Stromal cell of bone marrow (primary cell): ENCODE results near the gene ETV3.

ENCODE experiments used
- DNase-seq: peaks from one replicate; pipeline ENCODE4 v3.0.0-alpha.2; 2012; ENCODE audit warnings: low read depth

ETV3 gene

DNA sequence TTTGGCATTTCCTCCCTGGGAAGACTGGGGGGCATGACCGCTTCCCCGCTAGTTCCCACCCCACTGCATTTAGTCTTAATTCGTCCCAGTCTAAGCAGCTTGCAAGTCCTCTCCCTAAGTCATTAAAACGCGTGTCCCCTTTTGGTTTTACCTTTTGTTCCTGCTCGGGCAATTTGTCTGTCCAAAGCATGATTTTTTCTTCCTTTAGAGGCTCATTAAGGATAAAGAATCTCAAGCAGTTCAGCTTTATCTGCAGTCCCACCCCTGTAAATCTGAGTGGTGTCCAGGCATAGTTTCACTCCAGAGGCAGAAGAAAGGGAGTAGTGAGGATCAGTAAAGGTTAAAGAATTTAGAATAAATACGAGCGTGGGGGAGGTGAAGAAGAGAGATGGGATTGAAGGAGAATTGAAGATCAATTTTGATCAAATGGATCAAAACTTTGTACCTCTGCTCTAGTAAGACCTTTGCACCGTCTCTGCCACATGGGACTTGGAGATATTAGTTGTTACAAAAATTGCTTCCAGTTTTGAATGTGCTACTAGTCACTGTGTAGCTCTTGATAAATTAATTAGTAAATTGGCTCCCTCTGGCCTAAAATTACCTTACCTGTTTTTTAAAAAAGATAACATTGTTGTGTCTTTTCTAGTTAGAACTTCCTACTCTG is 989 bp upstream of the ETV3 start:
- DNase-seq = no peak

DNA sequence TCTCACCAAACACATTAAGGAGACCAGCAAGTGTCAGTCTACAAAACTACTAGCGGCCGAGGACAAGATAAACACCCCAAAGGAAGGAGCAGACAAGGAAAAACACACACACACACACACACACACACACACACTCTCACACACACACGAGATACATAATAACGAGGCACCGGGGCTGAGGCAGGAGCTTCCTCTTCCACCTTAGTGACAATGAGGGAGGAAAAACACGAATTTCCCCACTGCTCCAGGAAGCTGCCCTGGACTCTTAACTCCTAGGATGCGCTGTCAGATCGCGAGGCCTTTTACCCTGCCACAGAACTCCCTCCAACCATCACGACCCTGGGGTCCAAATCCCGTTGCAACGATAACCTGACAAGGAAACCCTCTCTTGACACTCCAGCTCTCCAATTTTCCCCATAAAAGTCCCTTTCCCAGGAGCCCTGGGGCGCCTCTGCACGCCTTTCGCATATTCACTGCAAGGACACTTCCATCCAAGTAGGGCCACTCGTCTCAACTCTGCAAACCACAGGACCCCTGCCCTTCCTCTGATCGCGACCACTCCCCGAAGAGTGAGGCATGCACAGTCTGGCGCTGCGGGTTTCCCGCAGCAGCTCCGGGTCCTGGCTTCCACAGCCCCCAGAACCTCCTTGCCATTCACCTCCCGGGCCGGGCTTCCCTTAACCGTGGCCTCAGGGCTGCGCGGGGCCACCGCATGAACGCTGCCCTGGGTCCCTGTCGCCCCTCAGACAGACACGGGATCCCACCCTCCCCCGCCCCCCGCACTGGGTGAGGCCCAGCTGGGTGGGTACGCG is 581 bp downstream of the ETV3 start:
- no peak for DNase-seq

GRCh38 chr1:157137046-157137407 is 1.2 kb downstream of the ETV3 start:
- DNase-seq = no peak

DNA sequence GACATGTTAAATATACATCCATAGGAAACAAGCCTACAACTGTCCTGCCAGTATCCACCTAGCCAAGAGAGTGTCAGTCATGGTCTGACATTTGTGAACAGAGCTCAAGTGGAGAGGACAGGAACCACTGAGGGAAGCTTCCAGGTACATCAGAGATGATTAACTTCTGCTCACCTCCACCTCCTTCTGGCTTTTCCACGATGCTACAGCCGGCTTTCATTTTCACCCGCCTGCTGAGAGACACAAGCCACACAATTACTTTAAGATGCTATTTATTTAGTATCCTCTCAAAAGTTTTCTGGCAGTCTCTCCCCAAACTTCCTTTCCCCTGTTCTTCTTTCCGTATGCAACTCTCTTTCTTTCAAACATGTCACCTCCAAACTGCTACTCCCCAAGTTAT is 2.1 kb downstream of the ETV3 start:
- no peak for DNase-seq

GRCh38 chr1:157135646-157136045 is 2.5 kb downstream of the ETV3 start:
- DNase-seq = no peak

- DNase-seq = no peak
These were observed 3.1 kb downstream of the ETV3 start for GRCh38 chr1:157135070-157135469.

- no peak for DNase-seq
These were observed 3.8 kb downstream of the ETV3 start for GRCh38 chr1:157134442-157134841.

- no peak for DNase-seq
These were observed 4.8 kb downstream of the ETV3 start for GRCh38 chr1:157133426-157133825.

DNA sequence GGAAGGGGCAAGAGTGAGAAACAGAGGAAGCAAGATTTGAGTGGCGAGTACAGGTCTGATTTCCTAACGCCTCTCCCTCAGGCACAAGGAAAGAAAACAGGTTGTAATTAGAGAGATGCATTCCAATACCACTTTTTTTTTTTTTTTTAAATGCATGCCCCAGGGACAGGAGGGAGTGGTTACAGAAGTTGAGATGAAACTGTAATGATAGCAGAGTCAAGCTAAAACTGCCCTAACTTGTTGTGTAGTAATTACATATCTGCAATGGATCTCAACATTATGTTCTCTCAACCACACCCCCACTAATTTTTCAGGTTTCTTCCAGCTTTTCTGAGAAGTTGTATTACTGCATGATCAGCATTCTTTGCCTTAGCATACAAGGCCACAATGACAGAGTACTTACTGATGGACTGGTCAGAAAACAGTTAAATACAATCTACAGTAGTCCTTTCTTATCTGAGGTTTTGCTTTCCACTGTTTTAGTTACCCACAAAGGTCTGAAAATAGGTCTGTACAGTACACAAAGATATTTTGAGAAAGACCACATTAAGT is 5.5 kb downstream of the ETV3 start:
- no peak for DNase-seq

GRCh38 chr1:157132111-157132510 is 6.1 kb downstream of the ETV3 start:
- no peak for DNase-seq

- DNase-seq = no peak
These were observed 6.9 kb downstream of the ETV3 start for GRCh38 chr1:157131281-157131680.

DNA sequence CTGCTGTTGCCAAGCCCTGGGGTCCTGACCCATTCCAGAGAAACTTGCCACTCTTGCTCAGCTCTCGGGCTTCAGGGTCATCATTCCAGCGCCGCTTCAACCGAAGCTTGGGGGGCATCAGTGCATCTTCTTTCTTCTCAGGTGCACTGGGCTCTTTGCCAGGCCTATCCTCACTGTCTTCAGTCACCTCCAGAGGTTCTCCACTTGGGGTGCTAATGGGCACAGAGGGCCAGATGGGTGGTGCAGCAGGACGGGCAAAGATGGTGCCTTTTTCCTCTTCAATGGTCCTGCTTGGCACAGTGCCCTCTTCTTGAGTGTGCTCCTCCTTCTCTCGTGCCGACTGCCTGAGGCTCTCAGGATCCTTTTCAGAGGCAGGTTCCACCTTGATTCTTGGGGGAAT is 13.3 kb downstream of the ETV3 start:
- DNase-seq = no peak

DNA sequence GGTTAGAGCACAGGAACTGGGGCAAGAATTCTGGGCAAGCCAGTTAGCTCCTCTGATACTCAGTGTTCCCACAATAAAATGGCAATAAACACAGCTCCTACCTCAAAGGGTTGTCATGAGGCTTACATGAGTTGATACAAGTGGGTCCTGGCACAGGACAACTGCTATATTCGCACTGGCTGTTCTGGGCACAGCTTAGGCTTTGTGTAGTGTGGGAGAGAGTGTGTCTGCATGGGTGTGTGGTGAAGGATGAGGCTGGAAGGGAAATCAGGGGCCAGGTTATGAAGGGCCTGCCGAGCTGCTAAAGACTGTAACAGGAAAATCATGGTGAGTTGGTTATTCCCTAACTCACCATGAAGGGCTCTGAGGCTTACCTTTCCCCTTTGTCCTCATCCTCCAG is 18.7 kb downstream of the ETV3 start:
- no peak for DNase-seq

DNA sequence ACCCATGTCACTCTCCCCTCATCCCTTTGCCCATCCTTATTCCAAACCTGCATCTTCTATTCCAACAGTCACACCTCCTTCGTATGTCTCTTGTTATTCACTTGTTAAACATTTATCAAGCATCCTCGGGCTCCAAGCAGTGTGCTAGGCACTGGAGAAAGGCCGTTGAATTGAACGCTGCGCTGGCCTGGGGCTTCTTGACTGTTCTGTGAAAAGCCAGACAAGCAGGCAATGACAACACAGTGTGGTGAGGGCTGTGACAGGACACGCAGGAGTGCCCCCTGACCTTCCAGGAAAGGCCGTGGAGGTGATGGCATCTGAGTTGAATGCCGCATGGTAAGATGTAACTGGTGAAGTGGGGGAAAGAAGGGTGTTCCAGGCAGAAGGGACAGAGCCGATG is 19.2 kb downstream of the ETV3 start:
- no peak for DNase-seq

GRCh38 chr1:157117527-157118057 is 20.6 kb downstream of the ETV3 start:
- DNase-seq = no peak

- DNase-seq = no peak
These were observed 21.5 kb downstream of the ETV3 start for GRCh38 chr1:157116737-157117103.

- no peak for DNase-seq
These were observed 22.1 kb downstream of the ETV3 start for GRCh38 chr1:157115851-157116736.

DNA sequence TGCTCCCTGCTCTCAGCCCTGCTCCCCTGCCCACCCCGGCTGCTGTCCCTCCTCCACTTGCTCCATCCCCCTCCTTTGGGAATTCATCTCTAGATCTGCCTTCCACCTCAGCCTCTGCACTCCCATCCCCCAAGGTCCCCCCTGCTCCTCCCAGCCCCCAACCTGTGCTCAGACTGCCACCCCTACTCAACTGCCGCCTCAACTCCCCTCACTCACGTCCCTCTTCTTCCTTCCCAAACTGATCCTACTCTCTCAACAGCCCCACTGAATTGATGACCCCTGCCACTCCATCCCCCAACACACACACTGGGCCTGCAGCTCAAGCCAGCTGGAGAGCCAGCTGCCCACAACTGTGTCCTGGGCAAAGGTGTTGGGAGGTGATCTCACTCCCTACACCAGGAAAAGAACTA is 22.8 kb downstream of the ETV3 start:
- DNase-seq = no peak

DNA sequence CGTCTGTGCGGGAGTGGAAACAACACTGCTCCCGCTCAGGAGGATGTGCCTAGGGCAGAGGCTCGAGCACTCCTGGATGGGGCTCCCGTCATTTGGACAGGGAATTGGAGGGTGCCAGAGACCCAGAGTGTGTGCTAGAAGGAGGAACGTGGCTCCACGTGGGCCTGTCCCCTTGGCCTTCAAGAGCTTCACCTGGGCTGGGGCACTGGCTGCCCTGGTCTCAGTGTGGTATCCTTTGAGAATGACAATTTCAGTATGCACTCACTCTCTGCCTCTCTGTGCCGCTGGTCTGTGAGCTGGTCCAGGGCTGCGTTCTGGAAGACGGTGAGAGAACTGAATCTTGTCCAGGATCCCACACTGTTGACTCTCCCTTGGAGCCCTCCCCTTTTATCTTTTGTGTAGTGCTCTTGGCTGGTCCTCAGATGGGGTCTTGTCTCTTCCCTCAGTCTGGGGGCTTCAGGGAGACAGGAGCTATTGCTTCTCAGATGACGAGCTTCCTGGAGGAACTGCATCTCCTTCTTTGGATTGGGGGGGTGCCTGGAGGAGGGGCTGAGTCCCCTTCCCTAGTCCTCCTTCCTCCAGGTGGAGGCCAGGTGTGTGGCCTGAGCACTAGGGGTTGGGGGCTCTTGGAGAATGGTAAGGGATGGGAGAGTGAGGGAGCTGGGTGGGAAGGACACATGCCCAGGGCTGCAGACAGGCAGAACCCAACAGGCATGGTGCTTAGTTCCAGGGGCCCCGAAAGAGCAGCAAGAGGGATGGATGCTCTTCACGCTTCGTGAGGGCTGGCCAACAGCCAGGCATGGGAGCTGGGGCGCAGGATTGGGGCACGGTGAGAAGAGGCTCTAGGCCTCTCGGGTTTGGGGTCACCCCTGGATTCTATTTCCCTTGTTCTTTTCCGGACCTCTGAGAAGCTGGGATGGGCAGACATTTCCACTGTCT is 23.7 kb downstream of the ETV3 start:
- DNase-seq = no peak

DNA sequence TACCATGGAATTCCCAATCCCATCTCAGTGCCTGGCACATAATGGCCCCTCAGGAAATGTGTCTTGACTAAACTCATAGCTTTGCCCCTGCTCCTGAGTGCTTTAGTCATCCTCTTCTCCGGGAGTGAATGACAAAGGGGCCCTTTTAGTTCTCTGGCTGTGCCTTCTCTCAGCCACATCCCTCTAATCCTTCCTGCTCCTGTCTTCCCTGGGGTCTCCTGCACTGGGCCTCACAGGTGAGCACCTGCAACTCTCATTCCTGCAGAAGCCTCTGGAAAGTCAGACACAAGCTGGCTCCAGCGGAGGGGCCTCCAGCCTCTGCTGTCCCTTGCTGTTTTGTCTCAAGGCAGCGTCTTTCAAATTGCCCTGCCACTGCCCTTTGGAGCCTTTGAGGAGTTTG is 24.6 kb downstream of the ETV3 start:
- DNase-seq = no peak

DNA sequence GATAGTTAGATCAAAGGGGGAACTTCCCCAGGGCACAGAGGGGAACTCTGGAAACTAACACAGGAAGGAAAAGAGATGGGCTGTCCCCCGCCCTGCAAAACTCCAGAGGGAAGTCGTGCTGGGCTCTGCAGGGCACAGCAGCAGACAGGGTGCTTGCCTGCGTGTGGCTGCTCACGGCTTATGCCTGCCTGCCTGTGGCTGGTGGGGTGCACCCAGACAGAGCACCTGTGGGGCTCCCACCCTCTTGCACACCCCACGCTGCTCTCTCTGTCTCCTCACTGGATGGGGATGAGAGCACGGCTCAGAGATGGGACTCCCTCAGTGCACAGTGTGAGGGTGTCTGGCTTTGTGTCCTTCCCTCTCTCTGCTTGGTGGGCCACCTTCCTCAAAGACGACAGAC is 25.1 kb downstream of the ETV3 start:
- no peak for DNase-seq
